ENCODE results near the gene SVOP.
A peak's percentile ranks its signal among the peaks of the same experiment; 100 is the strongest.

Gene SVOP

GRCh38 chr12:108973629-108974152 is 47.2 kb downstream of the SVOP start:
- DNase-seq, result no peak

- no peak for DNase-seq
Observed at GRCh38 chr12:108972358-108972757, 48.5 kb downstream of the SVOP start.

- DNase-seq, result no peak
Observed at GRCh38 chr12:108969622-108970021, 51.2 kb downstream of the SVOP start.

GRCh38 chr12:108967869-108968540 is 52.9 kb downstream of the SVOP start:
- DNase-seq, result no peak

GRCh38 chr12:108966378-108967151 is 54.3 kb downstream of the SVOP start:
- DNase-seq, result no peak

- no peak for DNase-seq
Observed at GRCh38 chr12:108965886-108966285, 55.0 kb downstream of the SVOP start.

GRCh38 chr12:108964371-108965352 is 56.2 kb downstream of the SVOP start:
- no peak for DNase-seq

- DNase-seq, result no peak
Observed at GRCh38 chr12:108962256-108962655, 58.6 kb downstream of the SVOP start.

GRCh38 chr12:108959748-108960655 is 60.9 kb downstream of the SVOP start:
- no peak for DNase-seq

GRCh38 chr12:108955225-108955835 is 65.5 kb downstream of the SVOP start:
- peak; percentile 44 for DNase-seq

- peak; percentile 53 for DNase-seq
Observed at GRCh38 chr12:108950991-108951739, 69.7 kb downstream of the SVOP start.

GRCh38 chr12:108949976-108950375 is 70.9 kb downstream of the SVOP start:
- no peak for DNase-seq

GRCh38 chr12:108948367-108948766 is 72.5 kb downstream of the SVOP start:
- no peak for DNase-seq

- no peak for DNase-seq
Observed at GRCh38 chr12:108947097-108947496, 73.8 kb downstream of the SVOP start.

GRCh38 chr12:108940138-108940537 is 80.7 kb downstream of the SVOP start:
- DNase-seq, result no peak

GRCh38 chr12:108939594-108939993 is 81.3 kb downstream of the SVOP start:
- no peak for DNase-seq

GRCh38 chr12:108938247-108938924 is 82.5 kb downstream of the SVOP start:
- no peak for DNase-seq

GRCh38 chr12:108935159-108935763 is 85.6 kb downstream of the SVOP start:
- DNase-seq, result no peak

- DNase-seq, result no peak
Observed at GRCh38 chr12:108933949-108934348, 86.9 kb downstream of the SVOP start.

Measured in fibroblast of skin of abdomen (primary cell).